ENCODE measurements around the gene ZFYVE27. TPM values are rescaled to one million over a fixed set of nuclear protein-coding genes. Genes with fewer than 3 reads are reported as not detected.
"Not testable (repeated sequence)": the region's sequence is repeated elsewhere in the genome, so short reads cannot be mapped to it uniquely, and the experiment has no call there.

Gene ZFYVE27
- total RNA-seq: 24.6 and 26.9 TPM in 2 replicates
- long read RNA-seq, partial matches to known transcripts: 1 of 23 reads
- long read RNA-seq, other reads (novel, unspliced or antisense): 19 of 23 reads

GRCh38 chr10:97736902-97737769 is at the start of gene ZFYVE27:
Gene ZFYVE27, plus strand, starts transcription at chr10:97737128. Its CDS starts 1,350 bp downstream, at chr10:97738478.
- Mint-ChIP-seq H3K4me3 (peak within 1 kb of the TSS; percentile 93), H3K4me1 (peaks cover 27% of the 10 kb centered on the region), H3K36me3 (ENCODE audit: low read depth) (peaks cover 6% of the 10 kb centered on the region), H3K27ac (ENCODE audit: unreplicated experiment) (peak within 1 kb of the TSS; percentile 94), H3K9me3 (peaks cover 13% of the 10 kb centered on the region), H3K27me3 (ENCODE audit: low read depth) (peaks cover 7% of the 10 kb centered on the region)
- TF ChIP-seq CTCF (conservative IDR thresholded peaks at IDR 0.05): no peak
- DNase-seq (ENCODE audit: low read depth, low spot score): peak; percentile 98

- DNase-seq (ENCODE audit: low read depth, low spot score): no peak
- Mint-ChIP-seq H3K9me3 (no peaks in the 10 kb centered on the region), H3K27me3 (ENCODE audit: low read depth) (no peaks in the 10 kb centered on the region), H3K4me1 (peaks cover 18% of the 10 kb centered on the region), H3K4me3 (peak overlapping the region; percentile 87), H3K36me3 (ENCODE audit: low read depth) (no peaks in the 10 kb centered on the region), H3K27ac (ENCODE audit: unreplicated experiment) (peak overlapping the region; percentile 83)
- TF ChIP-seq CTCF (conservative IDR thresholded peaks at IDR 0.05): no peak
Measured at GRCh38 chr10:97687785-97688781, 48.8 kb upstream of the ZFYVE27 start.

GRCh38 chr10:97689559-97690020 is 47.3 kb upstream of the ZFYVE27 start:
- DNase-seq (ENCODE audit: low read depth, low spot score): no peak
- Mint-ChIP-seq H3K4me1 (peaks cover 18% of the 10 kb centered on the region), H3K36me3 (ENCODE audit: low read depth) (no peaks in the 10 kb centered on the region), H3K27me3 (ENCODE audit: low read depth) (no peaks in the 10 kb centered on the region), H3K9me3 (no peaks in the 10 kb centered on the region), H3K27ac (ENCODE audit: unreplicated experiment) (no peak overlapping the region), H3K4me3 (peak overlapping the region; percentile 27)
- TF ChIP-seq CTCF (conservative IDR thresholded peaks at IDR 0.05): no peak

GRCh38 chr10:97690133-97690532 is 46.8 kb upstream of the ZFYVE27 start:
- H3K9me3 Mint-ChIP-seq: no peaks in the 10 kb centered on the region
- DNase-seq (ENCODE audit: low read depth, low spot score): no peak

GRCh38 chr10:97698072-97698655 is 38.8 kb upstream of the ZFYVE27 start:
- DNase-seq (ENCODE audit: low read depth, low spot score); H3K4me3 Mint-ChIP-seq; H3K4me1 Mint-ChIP-seq; H3K27ac Mint-ChIP-seq (ENCODE audit: unreplicated experiment); H3K27me3 Mint-ChIP-seq (ENCODE audit: low read depth); H3K36me3 Mint-ChIP-seq (ENCODE audit: low read depth); H3K9me3 Mint-ChIP-seq: not testable (repeated sequence)

More at GRCh38 chr10:97690133-97690532, 46.8 kb upstream of the ZFYVE27 start:
- Mint-ChIP-seq H3K36me3 (ENCODE audit: low read depth) (no peaks in the 10 kb centered on the region), H3K4me3 (no peak overlapping the region), H3K27ac (ENCODE audit: unreplicated experiment) (no peak overlapping the region), H3K27me3 (ENCODE audit: low read depth) (no peaks in the 10 kb centered on the region), H3K4me1 (peaks cover 14% of the 10 kb centered on the region)
- TF ChIP-seq CTCF (conservative IDR thresholded peaks at IDR 0.05): no peak

Data from neural crest cell (in vitro differentiated cells).